DND-41 (cell line): ENCODE results near the gene CLDN24.

Experiments used
- ATAC-seq: fragments of 200-7000 bp; cut with Tn5 transposase; 3 replicates; pipeline ENCODE4 v1.9.1; 2021; ENCODE audit warnings: low read depth; ENCODE audit not compliant: insufficient read depth
- DNase-seq: peaks from one replicate; pipeline ENCODE4 v3.0.0-alpha.2; 2020
- H2AFZ ChIP-seq: 2 replicates; pipeline ENCODE4 v1.6.0; 2012; ENCODE audit warnings: low read depth, low read length
- H3K27ac ChIP-seq: 2 replicates; pipeline ENCODE4 v1.5.1; 2012; ENCODE audit warnings: low read length, inconsistent platforms
- H3K27me3 ChIP-seq: fragments of 200-600 bp; sonication (generic); 2 replicates; pipeline ENCODE4 v1.6.0; 2012; ENCODE audit warnings: low read length, mild to moderate bottlenecking, inconsistent platforms; ENCODE audit not compliant: insufficient read depth, poor library complexity
- H3K36me3 ChIP-seq: 2 replicates; pipeline ENCODE4 v1.5.1; 2012; ENCODE audit warnings: low read length, inconsistent platforms; ENCODE audit not compliant: insufficient read depth
- H3K4me1 ChIP-seq: 2 replicates; pipeline ENCODE4 v1.5.1; 2012; ENCODE audit warnings: mild to moderate bottlenecking, low read length; ENCODE audit not compliant: insufficient read depth
- H3K4me2 ChIP-seq: 2 replicates; pipeline ENCODE4 v1.6.0; 2012; ENCODE audit warnings: mild to moderate bottlenecking, moderate library complexity, low read length, inconsistent platforms; ENCODE audit not compliant: insufficient read depth
- H3K4me3 ChIP-seq, 2 experiments: fragments of 200-600 bp in 1 of 2; shearing (Covaris generic) in 1 of 2; 2 replicates each; pipeline ENCODE4 v1.5.1; 2012 to 2016; ENCODE audit warnings: inconsistent platforms in 2 of 2, low read length in 2 of 2, mild to moderate bottlenecking in 2 of 2, low read depth in 1 of 2, moderate library complexity in 1 of 2
- H3K79me2 ChIP-seq: 2 replicates; pipeline ENCODE4 v1.6.0; 2012; ENCODE audit warnings: low read length, inconsistent platforms; ENCODE audit not compliant: insufficient read depth
- H3K9ac ChIP-seq: 2 replicates; pipeline ENCODE4 v1.6.0; 2012; ENCODE audit warnings: low read depth, mild to moderate bottlenecking, inconsistent platforms, low read length, moderate library complexity
- H3K9me3 ChIP-seq: 2 replicates; pipeline ENCODE4 v1.5.1; 2012; ENCODE audit warnings: low read length, moderate library complexity, mild to moderate bottlenecking, inconsistent platforms; ENCODE audit not compliant: insufficient read depth, severe bottlenecking
- H4K20me1 ChIP-seq: 2 replicates; pipeline ENCODE4 v1.6.0; 2012; ENCODE audit warnings: low read length; ENCODE audit not compliant: insufficient read depth
- EZH2 ChIP-seq: IDR thresholded peaks from 3 replicates; pipeline ENCODE4 v1.6.1; 2012; ENCODE audit warnings: borderline replicate concordance, low read depth, mild to moderate bottlenecking, moderate library complexity, low read length, inconsistent platforms; ENCODE audit not compliant: severe bottlenecking
- TF ChIP-seq, protein P1 (sequence below): IDR thresholded peaks from 2 replicates; pipeline ENCODE4 v1.5.1; 2012; ENCODE audit warnings: borderline replicate concordance, low read length, moderate library complexity, mild to moderate bottlenecking; ENCODE audit not compliant: poor library complexity, severe bottlenecking; ENCODE audit errors: extremely low read depth

CLDN24 gene

DNA sequence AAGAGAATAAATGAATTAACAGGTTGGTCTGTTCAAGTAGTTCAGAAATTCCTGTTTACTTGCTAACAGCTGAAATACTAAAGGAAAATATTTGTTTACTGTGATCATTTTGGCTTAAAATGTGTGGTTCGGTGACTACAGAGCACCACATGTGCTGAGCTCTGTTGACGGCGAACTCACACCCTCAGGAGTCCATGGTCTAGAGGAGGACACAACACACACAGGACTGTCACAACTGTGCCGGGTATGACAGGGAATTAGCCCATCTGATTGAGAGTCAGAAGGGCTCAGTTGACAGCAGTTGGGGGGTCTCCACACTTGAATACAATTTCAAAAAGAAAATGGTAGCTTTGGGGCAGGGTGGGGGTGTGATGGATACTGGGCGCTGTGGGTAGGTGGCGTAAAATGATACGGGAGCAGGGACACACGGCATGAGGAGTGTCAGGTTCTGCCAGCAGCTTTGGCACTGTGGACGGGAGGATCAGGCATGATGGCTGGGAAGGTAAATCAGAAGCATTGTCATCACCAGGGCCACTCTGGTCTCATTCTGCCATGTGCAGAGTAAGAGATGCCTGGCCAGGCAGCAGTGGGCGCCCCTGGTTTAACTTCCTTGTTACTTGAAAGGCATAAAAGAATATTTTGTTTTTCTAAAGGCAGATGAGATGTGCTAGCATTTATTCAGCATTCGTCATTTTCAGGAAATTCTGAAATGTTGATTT lies 35.5 kb downstream of the CLDN24 start:
- Histone ChIP-seq H3K4me3 (no peak overlapping the region), H2AFZ (no peak overlapping the region), H3K36me3 (no peaks in the 10 kb centered on the region), H3K79me2 (no peaks in the 10 kb centered on the region), H3K4me2 (no peak overlapping the region), H3K9ac (no peak overlapping the region), H3K4me1 (no peaks in the 10 kb centered on the region), H4K20me1 (no peaks in the 10 kb centered on the region), H3K9me3 (no peaks in the 10 kb centered on the region), H3K27ac (no peak overlapping the region), H3K27me3 (no peaks in the 10 kb centered on the region)
- no peak for DNase-seq
- no peak for TF ChIP-seq EZH2
- TF ChIP-seq, protein P1, sequence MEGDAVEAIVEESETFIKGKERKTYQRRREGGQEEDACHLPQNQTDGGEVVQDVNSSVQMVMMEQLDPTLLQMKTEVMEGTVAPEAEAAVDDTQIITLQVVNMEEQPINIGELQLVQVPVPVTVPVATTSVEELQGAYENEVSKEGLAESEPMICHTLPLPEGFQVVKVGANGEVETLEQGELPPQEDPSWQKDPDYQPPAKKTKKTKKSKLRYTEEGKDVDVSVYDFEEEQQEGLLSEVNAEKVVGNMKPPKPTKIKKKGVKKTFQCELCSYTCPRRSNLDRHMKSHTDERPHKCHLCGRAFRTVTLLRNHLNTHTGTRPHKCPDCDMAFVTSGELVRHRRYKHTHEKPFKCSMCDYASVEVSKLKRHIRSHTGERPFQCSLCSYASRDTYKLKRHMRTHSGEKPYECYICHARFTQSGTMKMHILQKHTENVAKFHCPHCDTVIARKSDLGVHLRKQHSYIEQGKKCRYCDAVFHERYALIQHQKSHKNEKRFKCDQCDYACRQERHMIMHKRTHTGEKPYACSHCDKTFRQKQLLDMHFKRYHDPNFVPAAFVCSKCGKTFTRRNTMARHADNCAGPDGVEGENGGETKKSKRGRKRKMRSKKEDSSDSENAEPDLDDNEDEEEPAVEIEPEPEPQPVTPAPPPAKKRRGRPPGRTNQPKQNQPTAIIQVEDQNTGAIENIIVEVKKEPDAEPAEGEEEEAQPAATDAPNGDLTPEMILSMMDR: no peak
- no peak for ATAC-seq

DNA sequence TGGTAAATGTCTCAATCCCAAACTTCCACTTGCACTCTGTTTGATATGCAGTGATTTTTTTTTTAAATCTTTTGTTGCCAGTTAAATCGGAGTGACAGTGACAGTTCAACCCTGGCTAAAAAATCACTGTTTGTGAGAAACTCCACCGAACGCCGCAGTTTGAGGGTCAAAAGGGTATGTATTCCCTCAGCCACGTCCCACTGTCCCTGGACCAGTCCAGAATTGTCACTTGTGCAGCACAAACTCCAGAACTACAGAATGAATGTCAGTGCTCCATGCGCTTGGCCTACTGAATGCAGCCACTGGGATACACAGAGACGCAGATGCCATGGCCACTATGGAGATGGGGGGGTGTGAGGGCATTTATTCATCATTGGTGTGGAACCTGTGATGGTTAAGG lies 36.3 kb downstream of the CLDN24 start:
- DNase-seq (no peak), ATAC-seq (no peak)
- Histone ChIP-seq H3K27me3 (no peaks in the 10 kb centered on the region), H3K4me1 (no peaks in the 10 kb centered on the region), H3K36me3 (no peaks in the 10 kb centered on the region), H3K9me3 (no peaks in the 10 kb centered on the region), H4K20me1 (no peaks in the 10 kb centered on the region), H3K27ac (no peak overlapping the region), H3K4me2 (no peak overlapping the region), H2AFZ (no peak overlapping the region), H3K79me2 (no peaks in the 10 kb centered on the region), H3K9ac (no peak overlapping the region), H3K4me3 (no peak overlapping the region)
- TF ChIP-seq, protein P1: no peak
- TF ChIP-seq EZH2: no peak

DNA sequence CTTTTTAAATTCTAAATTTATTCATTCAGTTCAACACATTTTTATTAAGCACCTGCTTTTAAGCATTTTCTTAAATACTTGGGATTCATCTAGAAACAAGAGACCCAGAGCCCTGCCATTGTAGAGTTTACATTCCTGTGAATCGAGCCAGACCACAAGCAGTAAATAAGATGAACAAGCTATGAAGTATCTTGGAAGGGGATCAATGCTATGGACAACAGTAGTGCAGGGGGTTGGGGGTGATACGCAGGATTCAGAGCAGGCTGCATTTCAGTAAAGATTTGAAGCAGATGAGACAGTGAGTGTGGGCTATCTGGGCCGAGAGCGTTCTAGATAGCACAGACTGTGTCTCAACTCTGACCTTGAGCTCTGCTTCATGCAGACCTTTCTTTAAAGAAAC lies 37.3 kb downstream of the CLDN24 start:
- Histone ChIP-seq H3K9me3 (no peaks in the 10 kb centered on the region), H3K4me2 (no peak overlapping the region), H3K79me2 (no peaks in the 10 kb centered on the region), H3K27ac (no peak overlapping the region), H3K27me3 (no peaks in the 10 kb centered on the region), H3K4me3 (no peak overlapping the region), H3K4me1 (no peaks in the 10 kb centered on the region), H4K20me1 (no peaks in the 10 kb centered on the region), H3K9ac (no peak overlapping the region), H2AFZ (no peak overlapping the region), H3K36me3 (no peaks in the 10 kb centered on the region)
- no peak for ATAC-seq
- DNase-seq: no peak
- no peak for TF ChIP-seq EZH2
- TF ChIP-seq, protein P1: no peak
